ENCODE measurements around the gene NSD1. TPM values are rescaled to one million over a fixed set of nuclear protein-coding genes. Genes with fewer than 3 reads are reported as not detected.

Gene NSD1
- polyA plus RNA-seq, 1 donor from 2014 or later, result 12.8 TPM

DNA sequence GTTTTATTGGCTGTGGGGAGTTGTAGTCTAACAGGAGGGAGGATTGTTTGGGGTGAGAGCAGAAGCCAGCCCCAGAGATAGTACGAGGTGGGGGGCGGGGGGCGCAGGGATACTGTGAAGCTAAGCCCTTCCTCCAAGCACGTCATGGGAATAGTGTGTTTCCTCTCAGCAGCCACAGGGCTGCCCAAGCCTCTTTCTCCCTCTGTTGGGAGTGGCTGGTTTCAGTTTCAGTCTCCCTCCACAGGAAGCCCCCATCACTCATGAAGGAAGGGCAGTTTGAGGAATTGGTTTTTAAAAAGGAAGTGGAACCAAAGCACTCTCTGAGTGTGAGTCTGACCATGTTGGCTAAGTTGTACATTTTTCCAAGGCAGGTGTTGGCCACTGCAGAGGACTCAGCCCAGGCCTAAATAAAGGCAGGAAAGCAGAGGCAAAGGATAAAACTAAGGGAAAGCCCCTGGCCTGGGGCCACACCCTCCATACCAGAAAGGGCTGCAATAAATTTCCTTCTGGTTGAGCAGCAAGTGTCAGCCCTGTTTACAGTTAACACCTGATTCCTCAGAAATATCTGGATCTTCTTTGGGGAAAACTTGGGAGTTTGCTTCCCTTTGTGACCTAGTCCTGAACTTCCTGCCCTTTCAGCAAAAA is 166.8 kb downstream of the NSD1 start:
- H3K4me3 ChIP-seq (ENCODE audit: low read length), result no peak overlapping the region
- no peak overlapping the region for H3K4me2 ChIP-seq (ENCODE audit: low read length)
- no peak overlapping the region for H3K27ac ChIP-seq (ENCODE audit: low read length)
- H3K9ac ChIP-seq (ENCODE audit: low read length), result no peak overlapping the region
- no peaks in the 10 kb centered on the region for H3K9me2 ChIP-seq (ENCODE audit: insufficient read depth, low read length)
- no peak overlapping the region for H2AFZ ChIP-seq (ENCODE audit: low read depth, low read length)
- H3K79me2 ChIP-seq (replicated peaks; ENCODE audit: insufficient read depth, low read length), result peaks cover 16% of the 10 kb centered on the region
- H3F3A ChIP-seq (ENCODE audit: insufficient read depth, low read length, poor library complexity, severe bottlenecking), result no peaks in the 10 kb centered on the region
- H4K20me1 ChIP-seq (ENCODE audit: insufficient read depth), result no peaks in the 10 kb centered on the region
- no peaks in the 10 kb centered on the region for H3K27me3 ChIP-seq (ENCODE audit: insufficient read depth, low read depth, low read length)
- H3K9me3 ChIP-seq (ENCODE audit: low read length), result no peaks in the 10 kb centered on the region
- TF ChIP-seq RAD21 (conservative IDR thresholded peaks at IDR 0.05) (no peak), SMC3 (conservative IDR thresholded peaks at IDR 0.05; ENCODE audit: poor library complexity) (no peak), MXI1 (conservative IDR thresholded peaks at IDR 0.05; ENCODE audit: poor library complexity, severe bottlenecking) (no peak), EZH2 (IDR thresholded peaks at IDR 0.05; ENCODE audit: borderline replicate concordance, insufficient read depth, low read length, poor library complexity, severe bottlenecking) (no peak), TAF1 (IDR thresholded peaks at IDR 0.05; ENCODE audit: low read depth) (no peak), EP300 (conservative IDR thresholded peaks at IDR 0.05; ENCODE audit: poor library complexity, severe bottlenecking) (no peak), POLR2AphosphoS5 (IDR thresholded peaks at IDR 0.05) (no peak)
- TF ChIP-seq, protein P1, sequence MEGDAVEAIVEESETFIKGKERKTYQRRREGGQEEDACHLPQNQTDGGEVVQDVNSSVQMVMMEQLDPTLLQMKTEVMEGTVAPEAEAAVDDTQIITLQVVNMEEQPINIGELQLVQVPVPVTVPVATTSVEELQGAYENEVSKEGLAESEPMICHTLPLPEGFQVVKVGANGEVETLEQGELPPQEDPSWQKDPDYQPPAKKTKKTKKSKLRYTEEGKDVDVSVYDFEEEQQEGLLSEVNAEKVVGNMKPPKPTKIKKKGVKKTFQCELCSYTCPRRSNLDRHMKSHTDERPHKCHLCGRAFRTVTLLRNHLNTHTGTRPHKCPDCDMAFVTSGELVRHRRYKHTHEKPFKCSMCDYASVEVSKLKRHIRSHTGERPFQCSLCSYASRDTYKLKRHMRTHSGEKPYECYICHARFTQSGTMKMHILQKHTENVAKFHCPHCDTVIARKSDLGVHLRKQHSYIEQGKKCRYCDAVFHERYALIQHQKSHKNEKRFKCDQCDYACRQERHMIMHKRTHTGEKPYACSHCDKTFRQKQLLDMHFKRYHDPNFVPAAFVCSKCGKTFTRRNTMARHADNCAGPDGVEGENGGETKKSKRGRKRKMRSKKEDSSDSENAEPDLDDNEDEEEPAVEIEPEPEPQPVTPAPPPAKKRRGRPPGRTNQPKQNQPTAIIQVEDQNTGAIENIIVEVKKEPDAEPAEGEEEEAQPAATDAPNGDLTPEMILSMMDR (IDR thresholded peaks at IDR 0.05; ENCODE audit: poor library complexity, severe bottlenecking), result no peak
- TF ChIP-seq, protein P2, sequence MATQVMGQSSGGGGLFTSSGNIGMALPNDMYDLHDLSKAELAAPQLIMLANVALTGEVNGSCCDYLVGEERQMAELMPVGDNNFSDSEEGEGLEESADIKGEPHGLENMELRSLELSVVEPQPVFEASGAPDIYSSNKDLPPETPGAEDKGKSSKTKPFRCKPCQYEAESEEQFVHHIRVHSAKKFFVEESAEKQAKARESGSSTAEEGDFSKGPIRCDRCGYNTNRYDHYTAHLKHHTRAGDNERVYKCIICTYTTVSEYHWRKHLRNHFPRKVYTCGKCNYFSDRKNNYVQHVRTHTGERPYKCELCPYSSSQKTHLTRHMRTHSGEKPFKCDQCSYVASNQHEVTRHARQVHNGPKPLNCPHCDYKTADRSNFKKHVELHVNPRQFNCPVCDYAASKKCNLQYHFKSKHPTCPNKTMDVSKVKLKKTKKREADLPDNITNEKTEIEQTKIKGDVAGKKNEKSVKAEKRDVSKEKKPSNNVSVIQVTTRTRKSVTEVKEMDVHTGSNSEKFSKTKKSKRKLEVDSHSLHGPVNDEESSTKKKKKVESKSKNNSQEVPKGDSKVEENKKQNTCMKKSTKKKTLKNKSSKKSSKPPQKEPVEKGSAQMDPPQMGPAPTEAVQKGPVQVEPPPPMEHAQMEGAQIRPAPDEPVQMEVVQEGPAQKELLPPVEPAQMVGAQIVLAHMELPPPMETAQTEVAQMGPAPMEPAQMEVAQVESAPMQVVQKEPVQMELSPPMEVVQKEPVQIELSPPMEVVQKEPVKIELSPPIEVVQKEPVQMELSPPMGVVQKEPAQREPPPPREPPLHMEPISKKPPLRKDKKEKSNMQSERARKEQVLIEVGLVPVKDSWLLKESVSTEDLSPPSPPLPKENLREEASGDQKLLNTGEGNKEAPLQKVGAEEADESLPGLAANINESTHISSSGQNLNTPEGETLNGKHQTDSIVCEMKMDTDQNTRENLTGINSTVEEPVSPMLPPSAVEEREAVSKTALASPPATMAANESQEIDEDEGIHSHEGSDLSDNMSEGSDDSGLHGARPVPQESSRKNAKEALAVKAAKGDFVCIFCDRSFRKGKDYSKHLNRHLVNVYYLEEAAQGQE (IDR thresholded peaks at IDR 0.05; ENCODE audit: borderline replicate concordance), result no peak
- H3K36me3 ChIP-seq (ENCODE audit: insufficient read depth, low read length), result no peaks in the 10 kb centered on the region

DNA sequence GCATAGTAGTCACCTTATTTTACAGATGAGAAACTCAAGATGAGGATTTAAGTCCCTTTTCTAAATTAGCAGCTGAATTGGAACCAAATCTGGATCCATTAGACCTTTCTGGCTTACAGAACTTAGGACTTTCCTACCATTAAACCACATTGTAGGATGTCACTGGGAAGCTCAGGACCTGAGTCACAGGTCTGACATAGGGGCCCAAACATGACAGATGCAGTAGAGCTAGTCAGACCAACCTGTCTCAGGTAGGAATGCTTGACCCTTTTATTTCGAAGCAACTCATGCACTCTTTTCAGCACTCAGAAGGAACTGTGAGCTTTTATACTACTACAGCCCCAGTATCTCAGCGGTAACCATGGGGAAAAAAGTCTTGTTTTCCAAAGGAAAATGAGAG is 167.4 kb downstream of the NSD1 start:
- Histone ChIP-seq H3K27ac (ENCODE audit: low read length) (no peak overlapping the region), H3F3A (ENCODE audit: insufficient read depth, low read length, poor library complexity, severe bottlenecking) (no peaks in the 10 kb centered on the region), H3K36me3 (ENCODE audit: insufficient read depth, low read length) (no peaks in the 10 kb centered on the region), H3K27me3 (ENCODE audit: insufficient read depth, low read depth, low read length) (no peaks in the 10 kb centered on the region), H3K79me2 (replicated peaks; ENCODE audit: insufficient read depth, low read length) (peaks cover 16% of the 10 kb centered on the region), H3K9me2 (ENCODE audit: insufficient read depth, low read length) (no peaks in the 10 kb centered on the region), H2AFZ (ENCODE audit: low read depth, low read length) (no peak overlapping the region), H3K9me3 (ENCODE audit: low read length) (no peaks in the 10 kb centered on the region), H3K9ac (ENCODE audit: low read length) (no peak overlapping the region), H3K4me2 (ENCODE audit: low read length) (no peak overlapping the region), H4K20me1 (ENCODE audit: insufficient read depth) (no peaks in the 10 kb centered on the region), H3K4me3 (ENCODE audit: low read length) (no peak overlapping the region)
- TF ChIP-seq RAD21 (conservative IDR thresholded peaks at IDR 0.05) (no peak), EZH2 (IDR thresholded peaks at IDR 0.05; ENCODE audit: borderline replicate concordance, insufficient read depth, low read length, poor library complexity, severe bottlenecking) (no peak), SMC3 (conservative IDR thresholded peaks at IDR 0.05; ENCODE audit: poor library complexity) (no peak), POLR2AphosphoS5 (IDR thresholded peaks at IDR 0.05) (no peak), MXI1 (conservative IDR thresholded peaks at IDR 0.05; ENCODE audit: poor library complexity, severe bottlenecking) (no peak), TAF1 (IDR thresholded peaks at IDR 0.05; ENCODE audit: low read depth) (no peak), EP300 (conservative IDR thresholded peaks at IDR 0.05; ENCODE audit: poor library complexity, severe bottlenecking) (no peak)
- TF ChIP-seq, protein P1 (IDR thresholded peaks at IDR 0.05; ENCODE audit: poor library complexity, severe bottlenecking), result no peak
- TF ChIP-seq, protein P2 (IDR thresholded peaks at IDR 0.05; ENCODE audit: borderline replicate concordance), result no peak

Data from neural cell (in vitro differentiated cells).